Esophagus muscularis mucosa (tissue), 3 donors: ENCODE data around the gene BRI3BP.

Source experiments
- CTCF ChIP-seq, 3 experiments: fragments of 200-600 bp in 2 of 3; fragments of 450-650 bp in 1 of 3; sonication (generic) in 2 of 3; IDR thresholded peaks; one replicate each; pipeline ENCODE4 v1.5.1; 2017 to 2019; ENCODE audit warnings: antibody characterized with exemption in 3 of 3, mild to moderate bottlenecking in 2 of 3, moderate library complexity in 1 of 3
- POLR2A ChIP-seq: fragments of 450-650 bp; IDR thresholded peaks from one replicate; pipeline ENCODE4 v1.6.1; 2017; ENCODE audit warnings: antibody characterized with exemption, moderate library complexity, mild to moderate bottlenecking, low read depth
- POLR2AphosphoS5 ChIP-seq, 2 donors: sonication (generic); formaldehyde crosslinking; IDR thresholded peaks; one replicate each; pipeline ENCODE4 v1.6.1; 2017; ENCODE audit warnings: antibody characterized with exemption in 2 of 2

GRCh38 chr12:124953689-124954405, 39.6 kb upstream of the BRI3BP start:
- no peak for TF ChIP-seq CTCF (IDR thresholded peaks at IDR 0.05)
- no peak for TF ChIP-seq POLR2AphosphoS5 (IDR thresholded peaks at IDR 0.05)
- no peak for TF ChIP-seq POLR2A
